HL-60/S4 treated with retinoic acid at 250 ng/mL for 4 days and 3 days (cell line): ENCODE measurements around the gene GRHL3.
"Not testable (repeated sequence)": the region's sequence is repeated elsewhere in the genome, so short reads cannot be mapped to it uniquely, and the experiment has no call there.

Experiments
- in situ Hi-C: fragments of 300-500 bp; cut with MboI; formaldehyde crosslinking; loops from 2 replicates; pipeline ENCODE4 v1.7.0; 2022; ENCODE audit warnings: low sequenced_read_pairs

Gene GRHL3

GRCh38 chr1:24319312-24319863, at the start of gene GRHL3:
Gene GRHL3, plus strand, starts transcription at chr1:24319357. Its CDS starts 195 bp downstream, at chr1:24319552.
- in situ Hi-C loops, result no loop called here

- in situ Hi-C loops, result not testable (repeated sequence)
Observed at GRCh38 chr1:24274203-24275103, 44.7 kb upstream of the GRHL3 start.

- in situ Hi-C loops, result no loop called here
Observed at GRCh38 chr1:24275104-24275410, 44.1 kb upstream of the GRHL3 start.

DNA sequence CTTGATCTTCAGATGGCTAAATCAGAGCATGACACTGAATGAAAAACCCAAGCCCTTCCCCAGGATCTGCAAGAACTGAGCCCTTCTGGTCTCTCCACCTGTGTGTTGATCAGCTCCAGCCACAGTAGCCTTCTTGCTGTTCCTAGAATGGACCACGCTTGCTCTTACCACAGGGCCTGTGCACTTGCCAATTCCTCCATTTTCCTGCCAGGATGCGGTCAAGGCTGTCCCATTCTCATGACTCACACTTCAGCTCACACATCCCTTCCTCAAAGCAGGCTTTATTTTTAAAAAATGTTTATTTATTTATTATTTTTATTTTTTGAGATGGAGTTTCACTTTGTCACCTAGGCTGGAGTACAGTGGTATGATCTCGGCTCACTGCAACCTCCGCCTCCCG, 43.6 kb upstream of the GRHL3 start:
- in situ Hi-C loops, result no loop called here

GRCh38 chr1:24276791-24277190, 42.4 kb upstream of the GRHL3 start:
- in situ Hi-C loops, result no loop called here

DNA sequence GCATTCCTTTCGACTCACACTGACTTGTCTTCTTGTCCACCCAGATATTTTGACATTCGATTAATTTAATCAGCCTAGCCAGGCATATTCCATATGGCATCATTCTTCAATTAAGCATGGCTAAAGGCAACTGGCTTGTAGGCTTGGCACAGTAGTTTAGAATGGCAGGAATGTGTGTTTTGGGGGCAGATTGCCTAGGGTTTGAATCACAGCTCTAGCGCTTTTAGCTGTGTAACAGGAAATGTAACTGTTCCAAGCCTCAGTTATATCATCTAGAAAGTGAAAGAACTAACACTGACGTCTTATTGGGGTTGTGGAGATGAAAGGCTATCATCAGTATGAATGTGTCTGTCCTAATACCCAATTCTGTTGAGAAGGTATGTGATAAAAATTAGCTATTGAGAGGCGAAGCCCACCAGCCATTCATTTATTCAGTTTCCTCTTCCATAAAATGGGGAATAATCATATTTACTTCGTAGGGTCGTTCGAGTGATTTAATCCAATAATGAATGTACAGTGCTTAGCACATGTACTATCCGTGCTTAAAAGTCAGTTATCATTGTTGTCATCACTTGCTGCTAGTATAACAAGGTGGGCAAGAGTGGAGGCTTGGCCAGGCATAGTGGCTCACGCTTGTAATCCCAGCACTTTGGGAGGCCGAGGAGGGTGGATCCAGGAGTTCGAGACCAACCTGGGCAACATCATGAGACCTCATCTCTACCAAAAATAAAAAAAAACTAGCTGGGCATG, 41.6 kb upstream of the GRHL3 start:
- in situ Hi-C loops, result no loop called here

DNA sequence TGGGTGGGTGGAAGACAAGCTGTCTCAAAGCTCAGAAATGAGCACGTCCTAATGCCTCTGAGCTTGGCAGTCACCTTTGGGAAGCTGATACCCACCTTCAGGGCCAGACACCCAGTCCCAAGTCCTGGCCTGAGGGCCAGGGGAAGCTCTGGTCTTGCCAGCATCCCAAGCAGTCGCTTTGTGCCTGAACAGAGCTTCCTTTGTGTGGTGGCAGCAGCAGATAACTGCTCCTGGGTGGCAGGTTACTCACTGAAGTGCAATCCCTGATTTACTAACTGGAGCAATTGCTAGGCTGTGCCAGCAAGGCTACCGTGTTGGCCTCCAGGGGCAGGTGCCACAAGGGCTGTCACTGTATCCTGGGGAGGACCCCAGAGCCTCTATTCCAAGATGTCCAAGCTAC, 40.4 kb upstream of the GRHL3 start:
- in situ Hi-C loops, result no loop called here

- in situ Hi-C loops, result no loop called here
Observed at GRCh38 chr1:24279590-24280232, 39.4 kb upstream of the GRHL3 start.

DNA sequence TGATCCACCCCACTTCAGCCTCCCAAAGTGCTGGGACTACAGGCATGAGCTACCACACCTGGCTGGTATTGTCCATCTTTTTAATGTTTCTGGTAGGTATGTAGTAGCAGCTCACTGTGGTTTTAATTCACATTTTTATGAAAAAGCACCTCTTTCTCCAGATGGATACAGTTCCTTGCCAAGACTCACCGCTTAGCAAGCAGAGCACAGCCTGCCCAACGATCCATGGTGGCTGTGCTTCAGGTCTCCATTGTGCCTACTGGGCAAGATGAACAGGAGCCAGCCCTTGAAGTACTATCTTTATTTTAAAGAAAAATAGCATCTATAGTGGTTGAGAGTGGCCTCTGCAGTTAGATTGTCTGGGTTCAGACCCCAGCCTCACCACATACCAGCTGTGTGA, 37.6 kb upstream of the GRHL3 start:
- in situ Hi-C loops, result no loop called here

DNA sequence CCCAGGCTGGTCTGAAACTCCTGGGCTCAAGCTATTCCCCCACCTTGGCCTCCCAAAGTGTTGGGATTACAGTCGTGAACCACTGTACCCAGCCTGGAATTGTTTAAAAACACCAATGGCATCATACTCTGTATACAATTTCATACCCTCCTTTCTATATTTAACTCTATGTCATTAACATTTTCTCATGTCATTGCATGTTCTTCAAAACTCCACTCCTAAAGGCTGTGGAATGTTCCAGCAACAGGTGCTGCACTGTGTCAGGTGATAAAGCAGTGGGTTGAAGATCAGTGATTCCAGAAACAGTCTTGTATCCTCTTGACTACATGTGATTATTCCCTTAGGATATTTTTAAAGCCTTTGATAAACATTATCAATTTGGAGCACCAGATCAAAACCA, 36.7 kb upstream of the GRHL3 start:
- in situ Hi-C loops, result no loop called here

- in situ Hi-C loops, result no loop called here
Observed at GRCh38 chr1:24283326-24284155, 35.6 kb upstream of the GRHL3 start.

DNA sequence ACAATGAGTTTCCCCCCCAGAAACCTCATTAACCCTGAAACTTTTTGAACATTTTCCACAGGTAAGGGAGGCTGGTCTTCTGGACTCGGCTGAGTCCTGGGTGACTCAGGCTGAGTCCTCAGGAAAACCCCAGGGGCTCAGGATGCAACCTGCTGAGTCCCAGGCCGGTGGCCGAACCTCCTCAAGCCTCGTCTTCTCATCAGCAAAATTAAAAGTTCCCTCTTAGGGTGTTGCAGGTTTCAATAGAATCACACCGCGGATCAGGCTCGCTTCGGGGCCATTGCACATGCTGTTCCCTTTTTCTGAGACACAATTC, 35.0 kb upstream of the GRHL3 start:
- in situ Hi-C loops, result no loop called here

- in situ Hi-C loops, result no loop called here
Observed at GRCh38 chr1:24285231-24285630, 33.9 kb upstream of the GRHL3 start.

DNA sequence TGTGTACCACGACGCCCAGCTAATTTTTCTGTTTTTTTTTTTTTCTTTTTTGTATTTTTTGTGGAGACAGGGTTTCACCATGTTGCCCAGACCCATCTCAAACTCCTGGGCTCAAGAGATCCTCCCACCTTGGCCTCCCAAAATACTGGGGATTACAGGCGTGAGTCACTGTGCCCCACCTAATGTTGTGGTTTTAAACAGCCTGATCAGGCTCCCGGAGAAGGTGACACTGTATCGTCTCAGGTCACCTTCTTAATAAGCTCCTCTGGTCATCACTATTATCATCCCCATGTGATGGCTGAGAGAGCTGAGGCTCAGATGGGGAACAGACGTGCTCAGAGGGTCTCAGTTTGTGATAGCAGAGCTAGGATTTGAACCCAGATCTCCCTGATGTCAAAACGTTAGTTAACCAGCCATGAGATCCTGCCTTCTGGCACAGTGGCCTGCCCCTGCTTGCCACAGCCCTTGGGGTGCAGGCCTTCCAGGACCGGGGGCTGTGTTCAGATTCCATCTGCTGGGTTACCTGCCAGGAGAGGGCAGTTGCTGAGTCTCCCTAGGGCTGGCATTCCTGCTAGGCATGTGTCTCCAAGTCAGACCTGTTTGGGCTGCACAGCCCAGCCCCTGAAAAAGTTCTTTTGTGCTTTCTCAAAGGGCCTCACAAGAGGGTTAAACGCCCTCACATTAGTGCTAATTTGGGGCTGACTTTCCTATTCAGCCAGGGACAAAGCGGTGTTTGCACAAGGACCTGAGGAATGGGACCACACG, 32.7 kb upstream of the GRHL3 start:
- in situ Hi-C loops, result no loop called here

GRCh38 chr1:24287779-24288178, 31.4 kb upstream of the GRHL3 start:
- in situ Hi-C loops, result not testable (repeated sequence)

GRCh38 chr1:24288479-24288878, 30.7 kb upstream of the GRHL3 start:
- in situ Hi-C loops, result no loop called here

- in situ Hi-C loops, result no loop called here
Observed at GRCh38 chr1:24289937-24290595, 29.1 kb upstream of the GRHL3 start.

- in situ Hi-C loops, result no loop called here
Observed at GRCh38 chr1:24290933-24291487, 28.1 kb upstream of the GRHL3 start.

DNA sequence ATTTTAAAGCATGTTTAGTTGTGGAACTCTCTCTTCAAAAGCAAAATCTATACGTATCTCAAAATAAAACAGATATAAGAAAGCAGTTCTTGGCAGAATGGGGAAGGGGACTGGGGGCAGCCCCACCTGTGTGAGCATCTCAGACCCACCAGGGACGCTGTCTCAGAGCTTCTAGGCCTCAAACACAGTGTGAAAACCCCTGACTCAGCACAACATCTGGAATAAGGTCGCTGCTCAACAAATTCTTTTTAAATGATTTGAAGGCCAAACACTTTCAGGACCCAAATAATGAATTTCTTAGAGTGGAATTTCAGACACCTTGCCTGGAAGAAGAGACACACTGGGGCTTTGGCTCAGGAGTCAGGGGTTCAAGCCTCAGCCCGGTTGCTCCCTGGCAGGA, 27.1 kb upstream of the GRHL3 start:
- in situ Hi-C loops, result no loop called here
